Stimulated activated naive CD8-positive, alpha-beta T cell treated with anti-CD3 and anti-CD28 coated beads, Interleukin-15, amount 100 ng/mL, for 72 hours (primary cell): ENCODE measurements around the gene ASPM.
"Not testable (repeated sequence)": the region's sequence is repeated elsewhere in the genome, so short reads cannot be mapped to it uniquely, and the experiment has no call there.

Experiments
- ATAC-seq: fragments of 150-1000 bp; cut with Tn5 transposase; 2 replicates; pipeline ENCODE4 v1.10.0; 2021; ENCODE audit warnings: mild to moderate bottlenecking, moderate library complexity
- DNase-seq, 2 donors: peaks; one replicate each; pipeline ENCODE4 v3.0.0; 2021 to 2022
- H3K27ac Mint-ChIP-seq, 2 donors: one replicate each; pipeline ENCODE4 v1.8.0; 2022; ENCODE audit warnings: mild to moderate bottlenecking in 2 of 2, mixed read lengths in 2 of 2, moderate library complexity in 2 of 2
- H3K27me3 Mint-ChIP-seq: one replicate; pipeline ENCODE4 v1.8.0; 2022; ENCODE audit warnings: mixed read lengths
- H3K4me1 Mint-ChIP-seq: one replicate; pipeline ENCODE4 v1.8.0; 2022; ENCODE audit warnings: mild to moderate bottlenecking, mixed read lengths
- H3K4me3 Mint-ChIP-seq, 2 donors: one replicate each; pipeline ENCODE4 v1.8.0; 2022; ENCODE audit warnings: mild to moderate bottlenecking in 2 of 2, mixed read lengths in 2 of 2, moderate library complexity in 1 of 2
- H3K9me3 Mint-ChIP-seq, 2 donors: one replicate each; pipeline ENCODE4 v1.8.0; 2022; ENCODE audit warnings: mixed read lengths in 2 of 2

The ASPM gene

GRCh38 chr1:197073978-197074377, 72.5 kb downstream of the ASPM start:
- no peaks in the 10 kb centered on the region for H3K4me1 Mint-ChIP-seq
- ATAC-seq (no peak), DNase-seq (no peak)
- no peak overlapping the region for H3K27ac Mint-ChIP-seq
- H3K27me3 Mint-ChIP-seq, result peaks cover 14% of the 10 kb centered on the region
- H3K4me3 Mint-ChIP-seq, result no peak overlapping the region
- H3K9me3 Mint-ChIP-seq, result peaks cover 0 to 7% of the 10 kb centered on the region in 2 donors

- Mint-ChIP-seq H3K27me3 (peaks cover 6% of the 10 kb centered on the region), H3K4me3 (no peak overlapping the region), H3K9me3 (peaks cover 0 to 7% of the 10 kb centered on the region in 2 donors), H3K4me1 (no peaks in the 10 kb centered on the region), H3K27ac (no peak overlapping the region)
- DNase-seq, result no peak
- no peak for ATAC-seq
Observed at GRCh38 chr1:197067457-197067818, 79.0 kb downstream of the ASPM start.

DNA sequence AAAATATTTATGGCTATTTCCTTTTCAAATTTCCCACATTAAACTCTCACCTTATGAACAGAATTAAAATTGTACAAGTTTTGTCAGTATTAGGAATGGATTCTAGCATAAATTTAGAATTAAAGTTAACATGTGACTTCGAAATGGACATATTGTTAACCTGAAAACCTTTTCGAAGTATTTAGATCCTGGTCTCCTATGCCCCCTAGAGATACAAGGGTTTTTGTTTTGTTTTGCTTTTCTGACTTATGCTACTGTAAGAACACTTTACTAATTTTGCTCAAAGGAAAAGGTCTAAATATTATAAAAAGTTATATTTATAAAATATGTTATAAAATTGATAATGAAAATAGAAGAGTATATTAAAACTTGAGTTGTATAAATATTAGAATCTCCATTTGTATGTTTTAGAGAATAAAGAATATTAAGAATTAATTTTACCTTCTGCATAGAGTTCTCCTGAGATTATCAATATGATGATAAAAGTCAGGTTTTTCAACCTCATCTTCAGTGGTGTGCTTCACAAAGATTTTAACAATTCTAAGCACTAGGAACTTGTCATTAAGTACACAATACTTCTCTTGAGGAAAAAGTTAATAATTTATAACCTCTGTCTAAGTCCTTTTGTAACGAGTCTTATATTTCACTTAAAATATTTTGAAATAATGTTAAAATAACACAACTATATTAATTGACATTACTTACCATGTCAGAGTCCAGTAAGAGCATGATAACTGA, 79.6 kb downstream of the ASPM start, which contains the start of gene F13B:
Gene F13B (minus strand): TSS at position 542 of the 738 bp plus-strand sequence. CDS start 37 bp downstream, at position 505.
- no peak for ATAC-seq
- H3K27me3 Mint-ChIP-seq, result peaks cover 6% of the 10 kb centered on the region
- H3K4me1 Mint-ChIP-seq, result no peaks in the 10 kb centered on the region
- no peak within 1 kb of the TSS for H3K27ac Mint-ChIP-seq
- no peak for DNase-seq
- no peak within 1 kb of the TSS for H3K4me3 Mint-ChIP-seq
- H3K9me3 Mint-ChIP-seq, result peaks cover 0 to 7% of the 10 kb centered on the region in 2 donors

- Mint-ChIP-seq H3K4me3 (no peak overlapping the region), H3K9me3 (peaks cover 0 to 7% of the 10 kb centered on the region in 2 donors), H3K4me1 (no peaks in the 10 kb centered on the region), H3K27ac (no peak overlapping the region), H3K27me3 (peaks cover 6% of the 10 kb centered on the region)
- no peak for ATAC-seq
- DNase-seq, result no peak
Observed at GRCh38 chr1:197066277-197066676, 80.2 kb downstream of the ASPM start.

- peaks cover 6% of the 10 kb centered on the region for H3K27me3 Mint-ChIP-seq
- no peak overlapping the region for H3K27ac Mint-ChIP-seq
- H3K4me1 Mint-ChIP-seq, result no peaks in the 10 kb centered on the region
- H3K4me3 Mint-ChIP-seq, result no peak overlapping the region
- no peak for DNase-seq
- ATAC-seq, result no peak
- peaks cover 0 to 7% of the 10 kb centered on the region in 2 donors for H3K9me3 Mint-ChIP-seq
Observed at GRCh38 chr1:197065559-197065958, 80.9 kb downstream of the ASPM start.

DNA sequence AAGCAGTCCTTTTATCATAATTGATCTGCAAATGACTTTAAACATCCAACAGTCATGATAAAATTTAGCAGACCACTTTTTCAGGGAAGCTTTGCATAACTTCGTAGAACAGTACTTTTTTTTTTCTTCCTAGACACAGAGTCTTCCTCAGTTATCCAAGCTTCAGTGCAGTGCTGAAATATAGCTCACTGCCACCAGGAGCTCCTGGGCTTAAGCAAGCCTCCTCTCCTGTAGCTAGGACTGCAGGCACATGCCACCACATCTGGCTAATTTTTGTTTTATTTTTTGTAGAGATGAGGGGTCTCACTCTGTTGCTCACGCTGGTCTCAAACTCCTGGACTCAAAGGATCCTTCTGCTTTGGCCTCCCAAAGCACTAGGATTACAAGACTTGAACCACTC, 83.3 kb downstream of the ASPM start:
- H3K27ac Mint-ChIP-seq, result no peak overlapping the region
- no peaks in the 10 kb centered on the region for H3K9me3 Mint-ChIP-seq
- H3K4me3 Mint-ChIP-seq, result no peak overlapping the region

GRCh38 chr1:197062692-197063091, 83.8 kb downstream of the ASPM start:
- DNase-seq (no peak), ATAC-seq (no peak)
- Mint-ChIP-seq H3K4me3 (no peak overlapping the region), H3K27me3 (no peaks in the 10 kb centered on the region), H3K4me1 (no peaks in the 10 kb centered on the region), H3K27ac (no peak overlapping the region), H3K9me3 (no peaks in the 10 kb centered on the region)

More for the DNA sequence above, 83.3 kb downstream of the ASPM start:
- ATAC-seq, result no peak
- no peak for DNase-seq
- H3K27me3 Mint-ChIP-seq, result no peaks in the 10 kb centered on the region
- no peaks in the 10 kb centered on the region for H3K4me1 Mint-ChIP-seq

GRCh38 chr1:197049100-197049499, 97.4 kb downstream of the ASPM start:
- peaks cover 0 to 7% of the 10 kb centered on the region in 2 donors for H3K9me3 Mint-ChIP-seq
- DNase-seq (no peak), ATAC-seq (no peak)
- H3K4me1 Mint-ChIP-seq, result no peaks in the 10 kb centered on the region
- no peak overlapping the region for H3K4me3 Mint-ChIP-seq
- H3K27ac Mint-ChIP-seq, result no peak overlapping the region
- peaks cover 16% of the 10 kb centered on the region for H3K27me3 Mint-ChIP-seq

DNA sequence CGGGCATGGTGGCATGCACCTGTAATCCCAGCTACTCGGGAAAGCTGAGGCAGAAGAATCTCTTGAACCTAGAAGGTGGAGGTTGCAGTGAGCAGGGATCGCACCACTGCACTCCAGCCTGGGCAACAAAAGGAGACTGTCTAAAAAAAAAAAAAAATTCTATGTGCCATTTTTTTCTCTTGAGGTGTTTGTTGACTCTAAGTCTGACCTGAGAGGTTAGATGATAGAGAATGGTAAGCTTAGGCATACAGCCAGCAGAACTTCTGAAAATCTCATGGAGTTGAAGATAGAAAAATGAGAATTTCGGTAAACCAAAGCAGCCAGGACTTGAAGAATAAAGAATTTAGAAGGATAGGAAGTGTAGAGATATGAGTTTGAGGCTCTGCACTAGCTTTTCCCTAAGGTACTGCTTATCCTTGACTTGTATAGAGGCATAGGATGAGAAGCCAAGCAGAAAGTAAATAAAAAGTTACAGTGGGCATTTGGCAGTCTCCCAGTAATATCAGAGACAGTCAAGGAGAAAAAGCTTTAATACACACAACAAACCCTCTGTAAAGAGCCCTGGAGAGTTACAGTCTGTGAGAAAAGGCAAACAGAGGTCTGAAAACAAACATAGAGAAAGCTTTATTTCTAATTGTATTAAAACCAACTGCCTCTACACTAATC, 103.7 kb downstream of the ASPM start:
- H3K4me3 Mint-ChIP-seq, result no peak overlapping the region
- DNase-seq (no peak), ATAC-seq (no peak)
- no peaks in the 10 kb centered on the region for H3K9me3 Mint-ChIP-seq
- H3K27me3 Mint-ChIP-seq, result peaks cover 31% of the 10 kb centered on the region
- H3K27ac Mint-ChIP-seq, result no peak overlapping the region
- H3K4me1 Mint-ChIP-seq, result no peaks in the 10 kb centered on the region

GRCh38 chr1:197041486-197042353, 104.7 kb downstream of the ASPM start:
- Mint-ChIP-seq H3K4me1 (no peaks in the 10 kb centered on the region), H3K27me3 (peaks cover 31% of the 10 kb centered on the region), H3K4me3 (no peak overlapping the region), H3K9me3 (no peaks in the 10 kb centered on the region), H3K27ac (no peak overlapping the region)
- no peak for DNase-seq
- ATAC-seq, result no peak

DNA sequence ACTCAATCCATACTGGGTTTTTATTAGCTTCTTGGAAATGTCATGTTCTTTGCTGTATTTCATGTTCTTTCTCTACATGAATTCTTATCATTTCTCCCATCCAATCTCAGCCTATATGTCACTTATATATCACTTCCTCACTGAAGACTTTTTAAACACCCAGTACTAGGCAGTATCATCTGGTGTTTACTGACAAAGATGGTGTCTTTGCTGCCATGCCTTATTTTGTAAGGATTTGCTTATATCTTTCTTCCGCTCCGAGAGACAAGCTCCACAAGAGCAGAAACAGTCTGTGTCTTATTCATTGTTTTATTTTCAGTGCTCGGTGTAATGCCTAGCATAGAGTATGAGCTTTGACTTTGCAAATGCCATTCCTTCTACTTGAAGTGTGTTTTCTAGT, 109.6 kb downstream of the ASPM start:
- H3K27me3 Mint-ChIP-seq, result no peaks in the 10 kb centered on the region
- no peaks in the 10 kb centered on the region for H3K4me1 Mint-ChIP-seq
- DNase-seq (no peak), ATAC-seq (no peak)
- peaks cover 0 to 3% of the 10 kb centered on the region in 2 donors for H3K9me3 Mint-ChIP-seq
- no peak overlapping the region for H3K4me3 Mint-ChIP-seq
- no peak overlapping the region for H3K27ac Mint-ChIP-seq

DNA sequence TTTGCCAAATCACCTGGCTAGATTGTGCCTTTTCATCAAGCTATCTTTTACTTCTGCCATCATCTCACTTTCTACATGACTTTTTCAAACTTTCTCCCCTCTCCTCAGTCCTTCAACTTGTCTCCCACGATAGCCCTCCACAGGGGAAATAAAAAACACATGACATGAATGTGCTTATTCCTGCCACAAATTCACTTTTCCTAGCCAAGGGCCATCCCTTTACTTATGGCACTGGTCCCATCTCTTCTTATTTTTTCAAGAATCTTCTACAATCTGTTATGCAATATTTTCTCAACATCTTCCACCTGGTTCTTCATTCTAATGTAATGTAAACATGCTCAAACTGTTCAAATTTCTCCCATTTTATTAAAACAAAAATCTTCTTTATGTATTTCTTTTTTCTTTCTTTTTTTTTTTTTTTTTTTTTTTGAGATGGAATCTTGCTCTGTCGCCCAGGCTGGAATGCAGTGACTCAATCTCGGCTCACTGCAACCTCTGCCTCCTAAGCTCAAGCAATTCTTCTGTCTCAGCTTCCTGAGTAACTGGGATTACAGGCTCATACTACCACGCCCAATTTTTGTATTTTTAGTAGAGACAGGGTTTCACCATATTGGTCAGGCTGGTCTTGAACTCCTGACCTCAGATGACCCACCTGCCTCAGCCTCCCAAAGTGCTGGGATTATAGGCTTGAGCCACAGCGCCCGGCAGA, 111.7 kb downstream of the ASPM start:
- DNase-seq, H3K27ac Mint-ChIP-seq, H3K4me3 Mint-ChIP-seq, H3K9me3 Mint-ChIP-seq, H3K4me1 Mint-ChIP-seq, ATAC-seq, H3K27me3 Mint-ChIP-seq: not testable (repeated sequence)
